Stimulated activated CD4-positive, alpha-beta T cell treated with anti-CD3 and anti-CD28 coated beads, Interleukin-4, amount 100 ng/mL, for 4 hours (primary cell): ENCODE results near the gene IL10RA.
A peak's percentile ranks its signal among the peaks of the same experiment; 100 is the strongest.

Source experiments
- DNase-seq, 2 experiments: peaks; one replicate each; pipeline ENCODE4 v3.0.0-alpha.2; 2020

IL10RA gene

GRCh38 chr11:118008271-118008911, 22.2 kb downstream of the IL10RA start:
- no peak for DNase-seq

- DNase-seq, result no peak
These were observed 23.9 kb downstream of the IL10RA start for GRCh38 chr11:118009864-118010737.

- no peak for DNase-seq
These were observed 24.7 kb downstream of the IL10RA start for GRCh38 chr11:118010738-118011461.

- DNase-seq, result no peak
These were observed 26.0 kb downstream of the IL10RA start for GRCh38 chr11:118012083-118012669.

GRCh38 chr11:118014022-118014421, 27.8 kb downstream of the IL10RA start:
- DNase-seq, result no peak

- no peak for DNase-seq
These were observed 29.2 kb downstream of the IL10RA start for GRCh38 chr11:118015385-118015841.

- DNase-seq, result no peak
These were observed 29.9 kb downstream of the IL10RA start for GRCh38 chr11:118016104-118016503.

GRCh38 chr11:118017111-118017510, 30.9 kb downstream of the IL10RA start:
- DNase-seq, result no peak

GRCh38 chr11:118017631-118018315, 31.6 kb downstream of the IL10RA start:
- no peak for DNase-seq

- no peak for DNase-seq
These were observed 32.2 kb downstream of the IL10RA start for GRCh38 chr11:118018401-118018800.

GRCh38 chr11:118021146-118021545, 35.0 kb downstream of the IL10RA start:
- DNase-seq, result no peak

- no peak for DNase-seq
These were observed 41.5 kb downstream of the IL10RA start for GRCh38 chr11:118027694-118028093.

GRCh38 chr11:118028626-118029025, 42.4 kb downstream of the IL10RA start:
- DNase-seq, result no peak

GRCh38 chr11:118033443-118033842, 47.2 kb downstream of the IL10RA start:
- no peak for DNase-seq

GRCh38 chr11:118042141-118042540, 55.9 kb downstream of the IL10RA start:
- no peak for DNase-seq

- DNase-seq, result no peak
These were observed 56.6 kb downstream of the IL10RA start for GRCh38 chr11:118042796-118043195.

- DNase-seq, result no peak
These were observed 59.0 kb downstream of the IL10RA start for GRCh38 chr11:118045191-118045590.

- DNase-seq, result peak in 1 of 2 experiments; percentile 30
These were observed 60.1 kb downstream of the IL10RA start for GRCh38 chr11:118046051-118046963.

GRCh38 chr11:118046964-118047700, 60.9 kb downstream of the IL10RA start:
- DNase-seq, result no peak

- DNase-seq, result no peak
These were observed 61.6 kb downstream of the IL10RA start for GRCh38 chr11:118047749-118048148.
